ENCODE measurements around the gene GRM4. TPM values are rescaled to one million over a fixed set of nuclear protein-coding genes. Genes with fewer than 3 reads are reported as not detected.
"Not testable (repeated sequence)": the region's sequence is repeated elsewhere in the genome, so short reads cannot be mapped to it uniquely, and the experiment has no call there.

The GRM4 gene
- total RNA-seq, 1 donor from 2014 or later = not detected

DNA sequence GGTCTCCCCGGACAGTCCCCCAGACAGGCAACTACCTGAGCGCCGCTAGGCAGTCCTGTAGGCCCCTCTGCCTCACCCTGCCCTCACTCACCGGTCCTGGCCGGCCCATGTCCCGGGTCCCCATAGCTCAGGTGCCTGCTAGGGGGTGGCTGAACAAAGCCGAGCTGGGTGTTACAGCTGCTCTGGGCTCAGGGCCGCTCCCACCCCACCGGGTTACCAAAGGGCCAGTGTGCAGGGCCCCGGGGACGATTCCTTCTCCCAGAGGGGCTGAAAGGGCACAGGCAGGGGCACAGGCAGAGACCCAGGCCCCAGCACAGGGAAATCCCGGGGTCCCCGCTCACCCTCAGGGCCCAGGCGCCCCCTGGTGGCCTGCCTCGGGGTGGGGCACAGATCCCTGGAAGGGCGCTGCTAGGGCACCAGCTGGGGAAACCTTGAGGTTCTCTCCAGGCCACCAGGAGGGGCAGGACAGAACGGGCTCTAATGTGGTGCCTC lies 118.4 kb downstream of the GRM4 start:
- no peak for DNase-seq (ENCODE audit: low spot score)

DNA sequence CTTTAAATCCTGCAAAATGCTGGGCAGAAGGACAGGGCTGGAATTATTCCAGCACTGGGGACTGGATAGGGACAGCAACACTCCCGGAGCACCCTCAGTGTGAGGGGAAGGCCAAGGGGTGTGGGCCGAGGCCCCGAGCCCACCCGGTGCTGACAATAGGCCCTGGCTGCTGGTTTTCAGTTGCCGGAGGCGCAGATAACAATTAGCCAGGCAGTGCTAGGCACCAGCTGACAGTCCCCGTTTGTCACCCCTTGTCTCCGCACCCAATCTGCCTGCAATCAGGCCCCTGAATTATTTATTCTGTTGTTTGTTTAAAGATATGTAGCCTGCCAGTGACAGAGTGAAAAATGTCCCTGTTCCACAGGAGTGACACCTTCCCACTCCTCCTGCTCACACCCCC lies 120.0 kb downstream of the GRM4 start:
- no peak for DNase-seq (ENCODE audit: low spot score)

DNA sequence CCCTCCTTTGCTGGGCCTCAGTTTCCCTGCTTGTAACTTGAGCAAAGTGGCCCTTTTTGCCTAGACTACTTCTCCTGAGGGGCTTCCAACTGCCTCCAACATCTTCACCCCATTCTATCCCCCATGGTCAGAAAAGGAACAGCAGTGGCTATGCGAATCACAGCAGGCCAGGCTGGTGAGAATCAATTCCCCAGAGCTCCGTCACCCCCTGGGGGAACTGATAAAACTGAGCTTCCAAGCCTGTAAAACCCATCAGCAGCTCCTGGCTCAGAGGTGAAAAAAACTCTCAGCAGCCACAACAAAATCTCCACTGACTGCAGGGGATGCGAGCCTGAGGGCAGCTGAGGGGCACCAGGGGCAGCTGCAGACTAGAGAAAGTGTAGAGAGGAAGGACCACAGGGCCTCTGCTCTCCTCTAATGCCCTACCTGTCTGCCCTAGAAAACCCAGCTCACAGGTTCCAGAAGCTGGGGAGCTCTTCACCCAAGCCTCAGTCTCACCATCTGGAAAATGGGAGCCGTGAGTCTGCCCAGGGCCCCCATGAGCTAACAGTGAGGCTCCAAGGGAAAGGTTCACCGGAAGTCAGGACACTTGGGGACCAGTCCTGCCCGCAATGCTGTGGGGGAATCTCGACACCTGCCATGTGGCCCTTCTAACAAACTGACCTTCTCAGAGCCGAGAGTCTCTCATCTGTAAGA lies 120.6 kb downstream of the GRM4 start:
- DNase-seq (ENCODE audit: low spot score) = no peak

DNA sequence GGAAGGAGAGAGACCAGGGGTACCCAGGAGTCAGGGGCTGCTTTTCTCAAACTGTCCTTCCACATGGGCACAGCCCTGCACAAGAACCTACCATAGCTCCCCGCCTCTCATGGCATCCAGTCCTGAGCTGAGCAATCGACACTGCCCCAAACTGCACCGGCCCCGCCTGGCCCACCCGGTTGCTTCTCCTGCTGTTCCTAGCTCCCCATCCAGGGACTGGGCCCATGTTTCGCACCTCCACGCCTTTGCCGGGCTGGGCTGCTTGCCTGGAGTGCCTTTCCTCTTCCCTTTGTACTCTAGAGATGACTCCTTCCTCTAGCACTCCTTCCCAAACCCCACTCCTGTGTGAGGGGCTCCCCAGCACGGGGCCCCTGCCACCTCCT lies 123.0 kb downstream of the GRM4 start:
- DNase-seq (ENCODE audit: low spot score) = no peak

DNA sequence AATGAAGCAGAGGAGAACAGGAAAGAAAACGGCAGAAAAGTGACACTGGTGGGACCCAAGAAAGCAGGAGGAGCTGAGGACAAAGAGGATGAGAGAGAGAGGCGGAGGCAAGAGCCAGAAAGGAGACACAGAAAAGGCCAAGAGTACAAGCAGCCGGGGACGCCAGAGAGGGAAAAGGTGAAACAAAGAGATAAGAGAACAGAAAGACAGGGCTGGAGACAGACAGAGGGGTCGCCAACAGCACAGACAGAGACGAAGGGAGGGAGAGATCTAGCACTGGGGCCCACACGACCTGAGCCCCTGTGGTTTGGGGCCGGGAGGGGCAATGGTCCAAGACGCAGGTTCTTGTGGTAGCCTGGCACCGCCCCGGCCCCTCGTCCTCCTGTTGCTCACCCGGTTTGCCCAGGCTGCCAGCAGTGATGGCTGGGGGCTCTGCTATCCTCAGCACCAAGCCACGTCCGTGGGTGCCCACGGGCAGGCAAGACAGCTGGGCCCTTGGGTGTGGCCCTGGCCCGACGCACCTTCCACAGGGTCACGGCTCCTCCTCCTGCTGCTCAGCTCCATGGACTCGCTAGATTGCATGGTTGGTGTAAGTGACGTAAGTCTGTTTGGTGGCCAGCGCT lies 123.5 kb downstream of the GRM4 start:
- DNase-seq (ENCODE audit: low spot score) = no peak

GRCh38 chr6:34021554-34022190 lies 124.2 kb downstream of the GRM4 start:
- DNase-seq (ENCODE audit: low spot score) = no peak

GRCh38 chr6:34020807-34021553 lies 124.9 kb downstream of the GRM4 start:
- no peak for DNase-seq (ENCODE audit: low spot score)

- DNase-seq (ENCODE audit: low spot score) = no peak
Observed at GRCh38 chr6:34020278-34020677, 125.6 kb downstream of the GRM4 start.

DNA sequence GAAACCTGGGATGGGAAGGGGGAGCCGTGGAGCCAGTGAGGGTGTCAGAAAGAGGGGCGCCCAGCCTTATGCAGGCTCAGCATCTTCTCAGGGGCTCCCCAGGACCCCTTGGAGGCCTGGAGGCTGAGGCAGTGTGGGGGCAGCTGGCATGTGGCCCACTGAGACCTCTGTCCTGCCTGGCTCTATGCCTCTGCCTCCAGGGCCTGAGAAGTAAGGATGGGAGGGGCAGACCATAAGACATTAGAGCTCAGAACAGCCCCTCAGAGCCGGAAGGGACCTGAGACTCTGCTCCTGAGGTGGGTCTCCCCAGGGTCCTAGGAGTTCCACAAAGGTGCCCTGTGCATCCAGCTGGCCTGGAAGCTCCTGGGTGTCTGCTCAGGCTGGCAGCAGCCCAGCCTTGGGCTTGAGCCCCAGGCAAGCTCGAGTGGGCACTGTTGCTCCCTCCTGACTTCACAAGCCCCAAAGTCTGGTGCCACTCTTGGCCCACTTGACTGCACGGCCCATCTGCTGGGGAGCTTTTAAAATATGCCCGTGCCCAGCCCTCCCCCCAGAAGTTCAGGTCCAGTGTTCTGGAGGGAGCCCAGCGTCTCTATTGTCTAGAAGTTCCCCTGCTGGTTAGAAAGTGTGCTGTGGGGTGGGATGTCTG lies 126.8 kb downstream of the GRM4 start:
- DNase-seq (ENCODE audit: low spot score) = no peak

DNA sequence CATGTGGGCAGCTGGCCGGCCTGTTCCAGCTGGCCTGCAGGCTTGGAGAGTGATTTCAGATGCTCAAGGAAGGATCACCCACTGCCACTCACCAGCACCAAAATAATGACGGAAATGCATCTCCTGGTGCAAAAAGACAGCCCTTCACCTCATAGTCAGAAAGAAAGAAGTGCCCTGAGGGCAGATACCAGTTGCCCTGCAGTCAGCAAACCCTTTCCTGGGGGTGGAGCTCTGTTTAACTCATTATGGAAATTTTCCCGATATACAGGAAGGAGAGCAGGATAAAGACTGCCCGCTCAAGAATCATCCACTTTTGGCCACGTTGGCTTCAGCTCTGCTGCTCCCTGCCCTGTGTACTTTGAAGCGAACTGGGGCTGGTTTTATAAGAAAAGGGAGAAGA lies 127.9 kb downstream of the GRM4 start:
- DNase-seq (ENCODE audit: low spot score) = no peak

DNA sequence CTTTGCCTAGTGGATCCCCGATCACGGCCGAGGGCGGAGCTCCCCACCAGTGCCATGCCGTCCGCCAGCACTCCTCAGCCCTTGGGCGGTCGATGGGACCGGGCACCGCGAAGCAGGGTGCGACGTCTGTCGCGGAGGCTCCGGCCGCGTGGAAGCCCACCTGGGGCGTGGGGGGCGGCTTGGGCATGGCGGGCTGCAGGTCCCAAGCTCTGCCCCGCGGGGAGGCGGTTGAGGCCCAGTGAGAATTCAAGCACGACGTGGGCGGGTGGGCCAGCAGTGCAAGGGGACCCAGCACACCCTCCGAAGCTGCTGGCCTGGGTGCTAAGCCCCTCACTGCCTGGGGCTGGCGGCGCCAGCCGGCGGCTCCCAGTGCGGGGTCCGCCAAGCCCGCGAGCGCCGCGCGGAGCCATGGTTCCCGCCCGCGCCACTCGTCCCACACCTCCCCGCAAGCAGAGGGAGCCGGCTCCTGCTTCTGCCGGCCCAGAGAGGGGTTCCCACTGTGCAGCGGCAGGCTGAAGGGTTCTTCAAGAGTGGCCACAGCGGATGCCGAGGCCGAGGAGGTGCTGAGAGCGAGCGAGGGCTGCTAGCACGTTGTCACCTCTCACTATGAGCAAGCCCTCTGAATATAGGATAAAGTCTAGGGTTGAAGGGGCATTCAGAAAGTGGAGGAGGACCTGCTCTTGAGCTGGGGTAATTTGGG lies 128.6 kb downstream of the GRM4 start:
- no peak for DNase-seq (ENCODE audit: low spot score)

DNA sequence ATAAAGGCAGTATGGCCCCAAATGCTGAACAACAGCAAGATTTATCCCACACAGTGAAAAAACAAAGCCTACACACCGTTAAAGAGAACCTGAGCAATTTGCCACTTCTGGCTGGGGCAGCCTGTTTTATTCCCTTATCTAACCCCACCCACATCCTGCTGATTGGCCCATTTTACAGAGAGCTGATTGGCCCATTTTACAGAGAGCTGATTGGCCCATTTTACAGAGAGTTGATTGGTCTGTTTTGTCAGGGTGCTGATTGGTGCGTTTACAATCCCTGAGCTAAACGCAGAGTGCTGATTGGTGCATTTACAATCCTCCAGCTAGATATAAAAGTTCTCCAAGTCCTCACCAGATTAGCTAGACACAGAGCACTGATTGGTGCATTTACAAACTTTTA lies 129.3 kb downstream of the GRM4 start:
- not testable (repeated sequence) for DNase-seq (ENCODE audit: low spot score)

- DNase-seq (ENCODE audit: low spot score) = no peak
Observed at GRCh38 chr6:34015586-34015985, 130.3 kb downstream of the GRM4 start.

DNA sequence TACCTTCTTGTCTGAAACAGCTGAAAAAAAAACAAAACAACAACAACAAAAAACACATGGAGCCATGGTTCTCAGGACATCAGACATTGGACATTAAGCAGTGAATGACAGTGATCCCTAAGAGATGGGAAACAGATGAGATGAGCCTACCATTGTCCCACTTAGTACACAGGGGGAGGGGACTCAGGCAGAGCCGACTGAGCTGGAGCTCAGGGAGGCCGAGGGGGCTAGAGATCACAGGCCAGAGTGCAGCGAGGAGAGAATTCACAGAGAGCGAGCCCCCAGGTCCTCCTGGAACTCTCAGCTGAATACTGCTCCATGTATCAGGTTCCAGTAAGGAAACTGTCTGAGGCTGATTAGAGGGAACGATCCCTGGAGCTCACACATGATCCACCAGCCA lies 134.6 kb downstream of the GRM4 start:
- DNase-seq (ENCODE audit: low spot score) = no peak

GRCh38 chr6:34005901-34006531 lies 139.9 kb downstream of the GRM4 start:
- no peak for DNase-seq (ENCODE audit: low spot score)

- no peak for DNase-seq (ENCODE audit: low spot score)
Observed at GRCh38 chr6:34004706-34005105, 141.2 kb downstream of the GRM4 start.

DNA sequence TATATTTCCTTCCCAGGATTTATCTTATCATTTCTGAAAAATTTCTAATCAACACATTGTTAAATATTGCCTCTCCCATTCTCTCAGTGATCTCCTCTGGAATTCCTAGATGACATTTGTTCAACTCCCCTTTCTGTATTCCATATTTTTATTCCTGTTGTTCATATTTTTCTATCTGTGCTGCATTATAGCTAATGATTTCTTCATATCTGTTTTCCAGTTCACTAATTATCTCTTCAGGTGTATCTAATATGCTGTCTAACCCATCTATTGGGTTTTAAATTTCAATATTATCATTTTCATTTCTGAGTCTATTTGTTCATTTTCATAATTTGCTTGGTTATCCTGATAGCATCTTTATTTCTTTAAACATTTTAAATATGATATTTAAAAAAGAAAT lies 141.9 kb downstream of the GRM4 start:
- DNase-seq (ENCODE audit: low spot score) = no peak

GRCh38 chr6:34001706-34002621 lies 143.9 kb downstream of the GRM4 start:
- DNase-seq (ENCODE audit: low spot score) = no peak

- DNase-seq (ENCODE audit: low spot score) = no peak
Observed at GRCh38 chr6:34000281-34000680, 145.6 kb downstream of the GRM4 start.

Data from mesenteric fat pad (tissue), 1 donor.